B cell (primary cell): ENCODE measurements around the gene SCN11A. TPM values are rescaled to one million over a fixed set of nuclear protein-coding genes. Genes with fewer than 3 reads are reported as not detected.

Experiments used
- ATAC-seq: fragments of 200-7000 bp; cut with Tn5 transposase; one replicate; pipeline ENCODE4 v1.10.0; 2021; ENCODE audit warnings: low read depth, mild to moderate bottlenecking, moderate number of reproducible peaks, moderate library complexity
- CTCF ChIA-PET: fragments of 350-600 bp; sonication (Branson Sonifier 250); formaldehyde crosslinking; loops from one replicate; lab custom pipeline; 2021; ENCODE audit warnings: antibody characterized with exemption, inconsistent platforms; lab: Charles Lee
- POLR2A ChIA-PET: fragments of 350-600 bp; sonication (Branson Sonifier 250); formaldehyde crosslinking; loops from one replicate; lab custom pipeline; 2021; ENCODE audit warnings: antibody characterized with exemption; lab: Charles Lee
- DNase-seq: peaks from one replicate; pipeline ENCODE4 v3.0.0; 2013
- H2AFZ ChIP-seq: 2 replicates; pipeline ENCODE4 v1.6.1; 2012; ENCODE audit warnings: mild to moderate bottlenecking, low read depth, low read length; ENCODE audit not compliant: insufficient read depth, poor library complexity, severe bottlenecking
- H3K27ac ChIP-seq, 2 donors: 1 replicate in 1 of 2; 2 replicates in 1 of 2; pipeline ENCODE4 v1.5.1; 2012 to 2013; ENCODE audit warnings: low read length in 2 of 2, mild to moderate bottlenecking in 2 of 2, moderate library complexity in 1 of 2
- H3K27me3 ChIP-seq, 4 experiments: fragments of 200-600 bp in 1 of 4; sonication (generic) in 1 of 4; replicated peaks in 1 of 4; 1 replicate in 2 of 4; 2 replicates in 2 of 4; pipeline versions ENCODE4 v1.6.1 to v1.7.0; 2013 to 2016; ENCODE audit warnings: low read length in 3 of 4, mild to moderate bottlenecking in 2 of 4, mixed read lengths in 1 of 4, moderate library complexity in 1 of 4; ENCODE audit not compliant: insufficient read depth in 4 of 4, control insufficient read depth in 3 of 4; ENCODE audit errors: control extremely low read depth in 1 of 4
- H3K36me3 ChIP-seq, 2 experiments: replicated peaks in 1 of 2; 1 replicate in 1 of 2; 2 replicates in 1 of 2; pipeline versions ENCODE4 v1.6.1 to v1.7.1; 2013; ENCODE audit warnings: low read length in 1 of 2; ENCODE audit not compliant: insufficient read depth in 2 of 2, control insufficient read depth in 1 of 2; ENCODE audit errors: control extremely low read depth in 1 of 2, extremely low read depth in 1 of 2
- H3K4me1 ChIP-seq, 2 donors: fragments of 200-600 bp in 1 of 2; sonication (generic) in 1 of 2; 1 replicate in 1 of 2; 2 replicates in 1 of 2; pipeline versions ENCODE4 v1.5.1 to v1.6.1; 2013 to 2017; ENCODE audit warnings: low read length in 2 of 2; ENCODE audit not compliant: control insufficient read depth in 2 of 2, insufficient read depth in 2 of 2
- H3K4me2 ChIP-seq: replicated peaks from 2 replicates; pipeline ENCODE3; 2012; ENCODE audit warnings: mild to moderate bottlenecking, low read depth, low read length; ENCODE audit not compliant: poor library complexity, severe bottlenecking
- H3K4me3 ChIP-seq, 5 experiments: fragments of 200-600 bp in 1 of 5; sonication (generic) in 1 of 5; 1 replicate in 3 of 5; 2 replicates in 2 of 5; pipeline versions ENCODE4 v1.5.1 to v1.7.0; 2011 to 2016; ENCODE audit warnings: low read length in 4 of 5, mild to moderate bottlenecking in 4 of 5, low read depth in 2 of 5, control low read depth in 1 of 5, moderate library complexity in 1 of 5; ENCODE audit not compliant: insufficient read depth in 1 of 5; ENCODE audit errors: control extremely low read depth in 1 of 5, extremely low read depth in 1 of 5
- H3K79me2 ChIP-seq: fragments of 200-600 bp; sonication (generic); one replicate; pipeline ENCODE4 v1.6.0; 2016; ENCODE audit warnings: low read length; ENCODE audit not compliant: control insufficient read depth, insufficient read depth
- H3K9ac ChIP-seq: fragments of 200-600 bp; sonication (generic); 2 replicates; pipeline ENCODE4 v1.6.1; 2017; ENCODE audit warnings: mild to moderate bottlenecking, low read length, moderate library complexity
- H3K9me3 ChIP-seq, 3 donors: one replicate each; pipeline versions ENCODE4 v1.6.1 to v1.7.1; 2013; ENCODE audit warnings: low read length in 2 of 3; ENCODE audit not compliant: control insufficient read depth in 2 of 3, insufficient read depth in 1 of 3; ENCODE audit errors: control extremely low read depth in 1 of 3
- H4K20me1 ChIP-seq: 2 replicates; pipeline ENCODE4 v1.6.0; 2012; ENCODE audit warnings: mild to moderate bottlenecking, low read length; ENCODE audit not compliant: insufficient read depth, control insufficient read depth, poor library complexity, severe bottlenecking
- H3K27ac Mint-ChIP-seq: one replicate; pipeline ENCODE4 v1.8.0; 2021; ENCODE audit warnings: mixed read lengths
- H3K27me3 Mint-ChIP-seq: one replicate; pipeline ENCODE4 v1.8.0; 2021; ENCODE audit warnings: mixed read lengths
- H3K4me1 Mint-ChIP-seq: one replicate; pipeline ENCODE4 v1.8.0; 2021; ENCODE audit warnings: mixed read lengths
- H3K4me3 Mint-ChIP-seq: one replicate; pipeline ENCODE4 v1.8.0; 2021; ENCODE audit warnings: mixed read lengths
- H3K9me3 Mint-ChIP-seq: one replicate; pipeline ENCODE4 v1.8.0; 2022; ENCODE audit warnings: mixed read lengths; ENCODE audit not compliant: insufficient read depth
- EZH2 ChIP-seq: IDR thresholded peaks from 2 replicates; pipeline ENCODE4 v1.6.1; 2012; ENCODE audit warnings: borderline replicate concordance, low read depth, mild to moderate bottlenecking, moderate library complexity, low read length; ENCODE audit not compliant: insufficient read depth, poor library complexity, severe bottlenecking
- WGBS: methylation state at CpG from one replicate; pipeline ENCODE4 v1.1.5; 2013; ENCODE audit warnings: missing lambda C conversion rate; ENCODE audit not compliant: insufficient coverage; 5-methylcytosine and 5-hydroxymethylcytosine counted together
- intact Hi-C: fragments of 100-400 bp; cut with micrococcal nuclease; formaldehyde crosslinking; loops from one replicate; pipeline ENCODE4 v1.10.0; 2022
- polyA plus RNA-seq: library from polyadenylated mRNA; depleted of rRNA; stranded (reverse); fragments of >200 nt; gene quantifications from 2 replicates; pipeline ENCODE4 v1.2.3, GENCODE V29; 2012
- total RNA-seq, 2 donors: library from RNA; stranded (reverse); fragments of 120-200 nt in 1 of 2; gene quantifications; 1 replicate in 1 of 2; 2 replicates in 1 of 2; pipeline versions ENCODE4 v1.2.3 to v1.2.4, GENCODE V29; 2013 to 2022
- TF ChIP-seq, protein P1 (sequence below): fragments of 200-600 bp; IDR thresholded peaks from one replicate; pipeline ENCODE4 v1.8.0; 2022; ENCODE audit warnings: antibody characterized with exemption, mild to moderate bottlenecking

The SCN11A gene
- total and polyA plus RNA-seq, 2 donors (not counting 1 experiment from before 2014, with no cell fraction given): 0.07 to 0.25 TPM

DNA sequence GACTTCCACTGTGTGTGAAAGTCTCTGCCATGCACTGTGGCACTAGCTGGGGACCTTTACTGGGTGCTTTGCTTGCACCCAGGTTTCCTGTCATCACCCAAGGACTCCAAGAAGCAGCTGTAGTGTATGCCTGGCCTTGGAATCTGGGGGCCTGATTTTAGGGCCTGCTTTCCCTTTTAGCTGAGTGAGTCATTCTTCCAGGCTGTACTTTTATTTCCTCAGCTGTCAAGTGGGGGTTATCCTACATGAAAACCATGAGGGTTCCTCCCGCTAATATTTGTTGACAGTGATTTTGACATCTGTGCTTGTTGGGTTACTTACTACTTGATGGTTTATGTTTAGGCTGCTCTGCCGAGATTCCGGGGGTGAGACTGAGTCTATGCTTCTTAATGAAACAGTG is 37.1 kb upstream of the SCN11A start:
- Mint-ChIP-seq H3K4me3 (no peak overlapping the region), H3K27ac (no peak overlapping the region), H3K27me3 (no peaks in the 10 kb centered on the region), H3K4me1 (peaks cover 23% of the 10 kb centered on the region), H3K9me3 (no peaks in the 10 kb centered on the region)
- intact Hi-C loops: no loop called here
- H3K27me3 ChIP-seq: no peaks in the 10 kb centered on the region
- H3K79me2 ChIP-seq: no peaks in the 10 kb centered on the region
- no peak overlapping the region for H3K9ac ChIP-seq
- 100% methylated on average over 2 of the region's 3 CpGs for WGBS
- no peak overlapping the region for H2AFZ ChIP-seq
- no peak for DNase-seq
- ATAC-seq: no peak
- H3K9me3 ChIP-seq: no peaks in the 10 kb centered on the region
- no peak overlapping the region for H3K4me2 ChIP-seq
- POLR2A ChIA-PET: no interaction called here
- H3K27ac ChIP-seq: no peak overlapping the region
- H3K4me1 ChIP-seq: peaks cover 18% of the 10 kb centered on the region in 2 donors
- H3K36me3 ChIP-seq: peaks cover 4 to 48% of the 10 kb centered on the region in 2 experiments
- CTCF ChIA-PET: interaction anchor here (0.9 to 1.4 kb wide), 3 partner anchors 100 to 209 kb away, joined by 3 read pairs; no protein-coding TSS in a partner anchor
- no peaks in the 10 kb centered on the region for H4K20me1 ChIP-seq
- no peak overlapping the region for H3K4me3 ChIP-seq
- TF ChIP-seq, protein P1, sequence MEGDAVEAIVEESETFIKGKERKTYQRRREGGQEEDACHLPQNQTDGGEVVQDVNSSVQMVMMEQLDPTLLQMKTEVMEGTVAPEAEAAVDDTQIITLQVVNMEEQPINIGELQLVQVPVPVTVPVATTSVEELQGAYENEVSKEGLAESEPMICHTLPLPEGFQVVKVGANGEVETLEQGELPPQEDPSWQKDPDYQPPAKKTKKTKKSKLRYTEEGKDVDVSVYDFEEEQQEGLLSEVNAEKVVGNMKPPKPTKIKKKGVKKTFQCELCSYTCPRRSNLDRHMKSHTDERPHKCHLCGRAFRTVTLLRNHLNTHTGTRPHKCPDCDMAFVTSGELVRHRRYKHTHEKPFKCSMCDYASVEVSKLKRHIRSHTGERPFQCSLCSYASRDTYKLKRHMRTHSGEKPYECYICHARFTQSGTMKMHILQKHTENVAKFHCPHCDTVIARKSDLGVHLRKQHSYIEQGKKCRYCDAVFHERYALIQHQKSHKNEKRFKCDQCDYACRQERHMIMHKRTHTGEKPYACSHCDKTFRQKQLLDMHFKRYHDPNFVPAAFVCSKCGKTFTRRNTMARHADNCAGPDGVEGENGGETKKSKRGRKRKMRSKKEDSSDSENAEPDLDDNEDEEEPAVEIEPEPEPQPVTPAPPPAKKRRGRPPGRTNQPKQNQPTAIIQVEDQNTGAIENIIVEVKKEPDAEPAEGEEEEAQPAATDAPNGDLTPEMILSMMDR: no peak
- no peak for TF ChIP-seq EZH2

DNA sequence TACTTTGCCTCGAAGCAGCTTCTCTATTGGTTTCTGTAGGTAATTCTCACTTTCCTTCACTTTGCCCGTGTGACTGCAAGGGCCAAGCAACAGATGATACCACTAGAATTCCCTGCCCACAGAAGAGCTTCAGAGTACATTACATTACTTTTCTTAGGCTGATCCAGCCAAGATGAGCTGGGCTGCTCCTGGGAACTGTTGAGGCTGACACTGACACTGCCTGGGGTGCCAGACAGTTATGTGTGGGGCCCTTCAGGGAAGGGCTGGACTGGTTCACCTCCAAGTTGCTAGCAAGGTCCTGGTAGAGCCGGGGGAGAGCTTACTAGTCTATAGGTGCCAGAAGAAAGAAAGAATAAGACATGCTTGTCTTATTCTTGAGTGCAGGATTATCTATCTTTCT is 36.7 kb upstream of the SCN11A start:
- Mint-ChIP-seq H3K9me3 (no peaks in the 10 kb centered on the region), H3K4me1 (peaks cover 23% of the 10 kb centered on the region), H3K4me3 (no peak overlapping the region), H3K27ac (no peak overlapping the region), H3K27me3 (no peaks in the 10 kb centered on the region)
- no peak for TF ChIP-seq EZH2
- TF ChIP-seq, protein P1: no peak
- DNase-seq (no peak), ATAC-seq (no peak)
- no peak overlapping the region for H3K27ac ChIP-seq
- ChIA-PET CTCF (interaction anchor here (0.9 to 4.3 kb wide), 4 partner anchors 100 to 209 kb away, joined by 3 to 20 read pairs (median 3); no protein-coding TSS in a partner anchor), POLR2A (no interaction called here)
- no peak overlapping the region for H2AFZ ChIP-seq
- no peak overlapping the region for H3K9ac ChIP-seq
- no peaks in the 10 kb centered on the region for H3K27me3 ChIP-seq
- intact Hi-C loops: no loop called here
- peaks cover 18% of the 10 kb centered on the region in 2 donors for H3K4me1 ChIP-seq
- peaks cover 4 to 49% of the 10 kb centered on the region in 2 experiments for H3K36me3 ChIP-seq
- H3K4me2 ChIP-seq: no peak overlapping the region
- H3K79me2 ChIP-seq: no peaks in the 10 kb centered on the region
- no CpG with 5 or more reads among the region's 3 CpGs for WGBS
- no peaks in the 10 kb centered on the region for H3K9me3 ChIP-seq
- no peak overlapping the region for H3K4me3 ChIP-seq
- no peaks in the 10 kb centered on the region for H4K20me1 ChIP-seq
